ENCODE results near the gene TIAL1. TPM values are rescaled to one million over a fixed set of nuclear protein-coding genes. Genes with fewer than 3 reads are reported as not detected.

Gene TIAL1
- total and polyA plus RNA-seq, 2 of the 13 experiments (the other 11 are each of a cell fraction or from before 2014, with no cell fraction given): 31.5 to 148 TPM

DNA sequence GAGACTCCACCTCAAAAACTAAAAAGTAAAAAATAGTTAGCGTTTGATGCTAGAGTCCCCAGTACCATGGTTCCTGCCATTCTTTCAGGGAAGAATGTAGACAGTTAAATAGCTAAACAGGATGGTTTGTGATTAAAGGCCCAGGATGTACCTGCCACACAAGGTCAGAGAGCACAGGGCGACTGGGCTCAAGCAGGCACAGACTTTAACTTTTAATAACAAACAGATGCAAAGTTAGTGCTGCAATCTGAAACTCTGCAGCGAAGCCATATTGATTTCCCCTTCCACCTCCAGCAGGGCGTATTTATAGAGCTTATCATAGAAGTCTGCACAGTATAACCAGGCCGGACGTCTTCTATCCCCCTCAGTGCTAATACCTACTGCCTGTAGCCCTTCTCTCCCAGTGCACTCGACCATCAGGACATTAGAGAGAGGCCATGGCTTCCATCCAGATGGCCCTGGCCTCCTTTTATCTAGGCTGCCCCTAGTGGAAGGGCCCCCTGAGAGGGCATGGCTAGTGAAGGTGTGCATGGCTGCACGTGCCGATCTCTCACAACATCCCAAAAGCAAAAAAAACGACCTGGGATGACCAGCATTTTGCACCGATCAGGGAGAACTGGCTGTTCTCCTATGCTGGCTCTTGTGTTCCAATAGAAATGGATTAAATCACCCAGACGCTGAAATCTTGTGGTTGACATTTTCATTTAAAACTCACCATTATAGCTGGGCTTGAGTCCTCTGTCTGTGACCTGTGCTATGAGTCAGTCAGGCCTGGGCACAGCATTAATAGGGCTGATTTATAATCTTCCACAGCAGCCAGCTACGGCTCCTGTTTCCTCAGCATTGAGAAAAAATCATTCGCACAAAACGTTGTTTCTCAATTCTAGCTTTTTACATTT is 46.8 kb upstream of the TIAL1 start (continued):
- TF ChIP-seq, protein P1, sequence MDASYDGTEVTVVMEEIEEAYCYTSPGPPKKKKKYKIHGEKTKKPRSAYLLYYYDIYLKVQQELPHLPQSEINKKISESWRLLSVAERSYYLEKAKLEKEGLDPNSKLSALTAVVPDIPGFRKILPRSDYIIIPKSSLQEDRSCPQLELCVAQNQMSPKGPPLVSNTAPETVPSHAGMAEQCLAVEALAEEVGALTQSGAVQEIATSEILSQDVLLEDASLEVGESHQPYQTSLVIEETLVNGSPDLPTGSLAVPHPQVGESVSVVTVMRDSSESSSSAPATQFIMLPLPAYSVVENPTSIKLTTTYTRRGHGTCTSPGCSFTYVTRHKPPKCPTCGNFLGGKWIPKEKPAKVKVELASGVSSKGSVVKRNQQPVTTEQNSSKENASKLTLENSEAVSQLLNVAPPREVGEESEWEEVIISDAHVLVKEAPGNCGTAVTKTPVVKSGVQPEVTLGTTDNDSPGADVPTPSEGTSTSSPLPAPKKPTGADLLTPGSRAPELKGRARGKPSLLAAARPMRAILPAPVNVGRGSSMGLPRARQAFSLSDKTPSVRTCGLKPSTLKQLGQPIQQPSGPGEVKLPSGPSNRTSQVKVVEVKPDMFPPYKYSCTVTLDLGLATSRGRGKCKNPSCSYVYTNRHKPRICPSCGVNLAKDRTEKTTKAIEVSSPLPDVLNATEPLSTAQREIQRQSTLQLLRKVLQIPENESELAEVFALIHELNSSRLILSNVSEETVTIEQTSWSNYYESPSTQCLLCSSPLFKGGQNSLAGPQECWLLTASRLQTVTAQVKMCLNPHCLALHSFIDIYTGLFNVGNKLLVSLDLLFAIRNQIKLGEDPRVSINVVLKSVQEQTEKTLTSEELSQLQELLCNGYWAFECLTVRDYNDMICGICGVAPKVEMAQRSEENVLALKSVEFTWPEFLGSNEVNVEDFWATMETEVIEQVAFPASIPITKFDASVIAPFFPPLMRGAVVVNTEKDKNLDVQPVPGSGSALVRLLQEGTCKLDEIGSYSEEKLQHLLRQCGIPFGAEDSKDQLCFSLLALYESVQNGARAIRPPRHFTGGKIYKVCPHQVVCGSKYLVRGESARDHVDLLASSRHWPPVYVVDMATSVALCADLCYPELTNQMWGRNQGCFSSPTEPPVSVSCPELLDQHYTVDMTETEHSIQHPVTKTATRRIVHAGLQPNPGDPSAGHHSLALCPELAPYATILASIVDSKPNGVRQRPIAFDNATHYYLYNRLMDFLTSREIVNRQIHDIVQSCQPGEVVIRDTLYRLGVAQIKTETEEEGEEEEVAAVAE (CRISPR knock-in tag; IDR thresholded peaks at IDR 0.05; ENCODE audit: borderline replicate concordance): no peak
- TF ChIP-seq POLR2A (IDR thresholded peaks at IDR 0.05; ENCODE audit: insufficient read depth in 1 of 2, low read depth in 2 of 2, low read length in 2 of 2) (peak; percentile 32; a peak in 1 of 4 replicates), GABPA (IDR thresholded peaks at IDR 0.05; ENCODE audit: low read depth, low read length) (no peak), GABPA (CRISPR knock-in tag; IDR thresholded peaks at IDR 0.05; ENCODE audit: low read depth) (no peak), U2AF1 (optimal IDR thresholded peaks at IDR 0.05; ENCODE audit: low read depth, low read length) (no peak), ATAD3A (CRISPR knock-in tag; IDR thresholded peaks at IDR 0.05) (no peak), GZF1 (CRISPR knock-in tag; IDR thresholded peaks at IDR 0.05) (no peak), ZNF569 (CRISPR knock-in tag; IDR thresholded peaks at IDR 0.05; ENCODE audit: borderline replicate concordance) (no peak), ZNF432 (CRISPR knock-in tag; IDR thresholded peaks at IDR 0.05; ENCODE audit: borderline replicate concordance) (no peak), POLR2AphosphoS5 (IDR thresholded peaks at IDR 0.05; ENCODE audit: low read depth, low read length) (peak; percentile 41; the same call in 1 of the 2 replicates), HDAC2 (CRISPR knock-in tag; IDR thresholded peaks at IDR 0.05) (peak; percentile 58; the same call in 1 of the 2 replicates), ZNF703 (CRISPR knock-in tag; IDR thresholded peaks at IDR 0.05; ENCODE audit: borderline replicate concordance) (no peak), RFX3 (CRISPR knock-in tag; IDR thresholded peaks at IDR 0.05) (no peak), ZNF136 (CRISPR knock-in tag; IDR thresholded peaks at IDR 0.05; ENCODE audit: low read depth) (no peak), GATAD1 (CRISPR knock-in tag; IDR thresholded peaks at IDR 0.05) (no peak), ZNF644 (CRISPR knock-in tag; IDR thresholded peaks at IDR 0.05; ENCODE audit: low read depth) (peak; percentile 71; the same call in 1 of the 2 replicates), ESRRA (CRISPR knock-in tag; IDR thresholded peaks at IDR 0.05; ENCODE audit: low read depth) (no peak), ZNF841 (CRISPR knock-in tag; IDR thresholded peaks at IDR 0.05; ENCODE audit: borderline replicate concordance) (no peak), POLR2G (IDR thresholded peaks at IDR 0.05; ENCODE audit: low read depth, low read length) (no peak)
- TF ChIP-seq, protein P2, sequence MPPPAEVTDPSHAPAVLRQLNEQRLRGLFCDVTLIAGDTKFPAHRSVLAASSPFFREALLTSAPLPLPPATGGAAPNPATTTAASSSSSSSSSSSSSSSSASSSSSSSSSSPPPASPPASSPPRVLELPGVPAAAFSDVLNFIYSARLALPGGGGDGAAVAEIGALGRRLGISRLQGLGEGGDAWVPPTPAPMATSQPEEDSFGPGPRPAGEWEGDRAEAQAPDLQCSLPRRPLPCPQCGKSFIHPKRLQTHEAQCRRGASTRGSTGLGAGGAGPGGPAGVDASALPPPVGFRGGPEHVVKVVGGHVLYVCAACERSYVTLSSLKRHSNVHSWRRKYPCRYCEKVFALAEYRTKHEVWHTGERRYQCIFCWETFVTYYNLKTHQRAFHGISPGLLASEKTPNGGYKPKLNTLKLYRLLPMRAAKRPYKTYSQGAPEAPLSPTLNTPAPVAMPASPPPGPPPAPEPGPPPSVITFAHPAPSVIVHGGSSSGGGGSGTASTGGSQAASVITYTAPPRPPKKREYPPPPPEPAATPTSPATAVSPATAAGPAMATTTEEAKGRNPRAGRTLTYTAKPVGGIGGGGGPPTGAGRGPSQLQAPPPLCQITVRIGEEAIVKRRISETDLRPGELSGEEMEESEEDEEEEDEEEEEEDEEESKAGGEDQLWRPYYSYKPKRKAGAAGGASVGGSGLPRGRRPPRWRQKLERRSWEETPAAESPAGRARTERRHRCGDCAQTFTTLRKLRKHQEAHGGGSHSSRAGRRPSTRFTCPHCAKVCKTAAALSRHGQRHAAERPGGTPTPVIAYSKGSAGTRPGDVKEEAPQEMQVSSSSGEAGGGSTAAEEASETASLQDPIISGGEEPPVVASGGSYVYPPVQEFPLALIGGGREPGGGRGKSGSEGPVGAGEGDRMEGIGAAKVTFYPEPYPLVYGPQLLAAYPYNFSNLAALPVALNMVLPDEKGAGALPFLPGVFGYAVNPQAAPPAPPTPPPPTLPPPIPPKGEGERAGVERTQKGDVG (CRISPR knock-in tag; IDR thresholded peaks at IDR 0.05; ENCODE audit: borderline replicate concordance): no peak
- TF ChIP-seq, protein P3, sequence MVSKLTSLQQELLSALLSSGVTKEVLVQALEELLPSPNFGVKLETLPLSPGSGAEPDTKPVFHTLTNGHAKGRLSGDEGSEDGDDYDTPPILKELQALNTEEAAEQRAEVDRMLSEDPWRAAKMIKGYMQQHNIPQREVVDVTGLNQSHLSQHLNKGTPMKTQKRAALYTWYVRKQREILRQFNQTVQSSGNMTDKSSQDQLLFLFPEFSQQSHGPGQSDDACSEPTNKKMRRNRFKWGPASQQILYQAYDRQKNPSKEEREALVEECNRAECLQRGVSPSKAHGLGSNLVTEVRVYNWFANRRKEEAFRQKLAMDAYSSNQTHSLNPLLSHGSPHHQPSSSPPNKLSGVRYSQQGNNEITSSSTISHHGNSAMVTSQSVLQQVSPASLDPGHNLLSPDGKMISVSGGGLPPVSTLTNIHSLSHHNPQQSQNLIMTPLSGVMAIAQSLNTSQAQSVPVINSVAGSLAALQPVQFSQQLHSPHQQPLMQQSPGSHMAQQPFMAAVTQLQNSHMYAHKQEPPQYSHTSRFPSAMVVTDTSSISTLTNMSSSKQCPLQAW (CRISPR knock-in tag; IDR thresholded peaks at IDR 0.05): 0 out of 2 replicates have a peak, but pooled peaks have one; percentile 36

Data from HepG2 (cell line).